CD4-positive, alpha-beta T cell treated with Interleukin-2 at 100 ng/mL for 4 hours (primary cell): ENCODE data around the gene TMEM259.
A peak's percentile ranks its signal among the peaks of the same experiment; 100 is the strongest.

ENCODE experiments used
- DNase-seq: peaks from one replicate; pipeline ENCODE4 v3.0.0-alpha.2; 2020; ENCODE audit warnings: low spot score

The TMEM259 gene

DNA sequence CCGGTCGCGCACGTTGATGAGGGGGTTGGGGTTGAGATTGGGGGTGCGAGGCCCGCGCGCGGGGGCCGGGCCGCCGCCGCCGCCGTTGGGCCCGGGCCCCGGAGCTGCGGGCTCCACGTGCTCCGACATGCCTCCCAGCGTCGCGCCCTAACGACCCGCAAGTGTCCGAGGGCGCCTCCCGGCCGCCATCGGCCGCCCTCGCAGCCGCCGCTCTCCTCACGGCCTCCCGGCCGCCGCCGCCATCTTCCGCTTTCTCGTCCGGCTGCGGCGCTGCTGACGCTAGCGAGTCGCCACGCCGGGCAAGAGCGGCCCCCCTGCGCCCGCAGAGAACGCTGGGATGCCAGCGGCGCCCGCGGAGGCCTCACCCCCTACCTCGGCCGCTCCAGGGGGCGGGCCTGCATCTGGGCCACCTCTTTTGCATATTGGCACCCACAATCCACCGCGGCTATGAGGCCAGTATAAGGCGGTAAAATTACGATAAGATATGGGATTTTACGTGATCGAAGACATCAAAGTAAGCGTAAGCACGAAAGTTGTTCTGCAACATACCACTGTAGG lies at the start of gene TMEM259:
Gene TMEM259 (minus strand): TSS at position 256 of the 558 bp plus-strand sequence. CDS start 127 bp downstream, at position 129.
- DNase-seq: peak; percentile 98

DNA sequence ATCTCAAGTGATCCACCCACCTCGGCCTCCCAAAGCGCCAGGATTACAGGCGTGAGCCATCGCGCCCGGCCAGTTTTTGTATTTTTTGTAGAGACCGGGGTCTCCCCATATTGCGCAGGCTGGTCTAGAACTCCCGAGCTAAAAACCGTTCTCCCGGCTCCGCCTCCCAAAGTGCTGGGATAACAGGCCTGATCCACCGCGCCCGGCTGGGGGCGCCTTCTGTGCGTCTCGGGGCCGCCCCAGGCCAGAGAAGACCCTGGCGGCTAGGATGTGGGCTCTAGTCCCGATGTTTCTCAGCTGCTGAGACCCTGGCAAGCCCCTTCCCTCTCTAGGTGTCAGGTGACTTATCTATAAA lies 49.6 kb upstream of the TMEM259 start:
- no peak for DNase-seq

DNA sequence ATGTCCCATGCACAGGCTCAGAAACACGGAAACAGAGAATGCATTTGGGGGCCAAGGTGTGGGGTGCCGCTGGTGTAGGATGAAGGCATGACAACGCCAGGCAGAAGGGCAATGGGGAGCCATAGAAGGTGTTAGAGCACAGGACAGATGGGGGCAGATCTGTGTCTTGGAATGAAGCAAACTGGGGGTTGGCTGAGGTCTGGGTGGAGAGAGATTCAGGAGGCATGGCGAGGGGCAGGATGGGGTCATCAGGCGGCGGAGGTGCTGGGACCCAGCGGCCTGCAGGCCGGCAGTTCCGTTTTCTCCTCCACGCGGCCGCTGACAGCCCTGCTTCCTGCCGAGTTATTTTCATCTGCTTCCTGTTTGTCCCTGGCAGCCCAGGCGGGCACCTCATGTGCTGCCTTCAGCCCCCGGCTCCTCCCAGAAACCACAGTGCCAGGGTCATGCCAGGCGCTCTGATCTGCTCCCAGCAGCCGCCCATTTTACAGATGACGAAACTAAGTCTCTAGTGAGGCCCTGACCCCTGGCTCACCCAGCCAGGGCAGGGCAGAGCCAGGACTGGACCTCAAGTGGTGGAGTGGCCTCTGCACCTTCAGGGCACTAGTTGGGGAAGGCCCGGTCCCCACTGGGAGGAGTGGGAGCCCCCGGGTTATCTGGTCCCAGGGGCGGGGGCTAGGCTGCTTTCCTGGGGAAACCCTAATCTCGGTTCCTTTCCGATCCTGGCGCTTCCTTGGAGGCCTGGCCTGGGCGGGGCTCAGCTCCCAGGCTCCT lies 48.3 kb upstream of the TMEM259 start:
- peak; percentile 82 for DNase-seq

DNA sequence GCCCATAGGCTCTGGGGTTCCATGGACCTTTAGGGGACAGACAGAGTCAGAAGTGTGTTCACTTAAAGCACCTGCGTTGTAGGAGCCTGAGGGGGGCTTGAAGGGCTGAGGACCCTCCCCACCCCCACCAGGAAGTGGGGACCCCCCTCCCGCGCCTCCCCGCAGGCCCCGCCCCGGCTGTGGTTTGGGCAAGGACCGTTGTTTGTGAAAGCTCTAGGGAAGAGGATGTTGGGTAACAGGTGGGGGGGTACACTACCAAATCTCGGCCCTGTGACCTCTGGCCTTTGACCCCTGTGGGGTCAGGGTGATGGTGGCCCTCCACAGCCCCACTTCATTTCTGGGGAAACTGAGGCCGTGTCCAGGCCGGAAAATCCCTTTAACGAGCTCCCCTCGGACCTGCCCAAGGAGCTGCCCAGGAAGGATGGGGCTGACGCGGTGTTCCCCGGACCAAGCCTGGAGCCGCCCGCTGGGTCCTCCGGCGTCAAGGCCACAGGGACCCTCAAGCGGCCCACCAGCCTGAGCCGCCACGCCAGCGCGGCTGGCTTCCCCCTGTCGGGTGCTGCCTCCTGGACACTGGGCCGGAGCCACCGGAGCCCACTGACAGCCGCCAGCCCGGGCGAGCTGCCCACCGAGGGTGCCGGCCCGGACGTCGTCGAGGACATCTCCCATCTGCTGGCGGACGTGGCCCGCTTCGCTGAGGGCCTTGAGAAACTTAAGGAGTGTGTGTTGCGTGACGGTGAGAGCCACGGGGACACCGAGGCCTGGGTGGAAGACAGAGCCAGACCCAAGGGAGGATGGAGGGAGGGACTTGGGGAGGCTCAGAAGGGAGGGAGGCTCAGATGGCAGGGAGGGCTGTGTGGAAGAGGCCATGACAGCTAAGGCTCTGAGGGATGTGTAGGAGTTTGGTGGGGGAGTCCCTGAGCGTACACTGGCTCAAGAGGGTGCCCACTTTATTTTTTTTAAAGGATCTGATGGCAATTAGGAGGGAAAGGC lies 47.4 kb upstream of the TMEM259 start:
- peak; percentile 77 for DNase-seq

- peak; percentile 73 for DNase-seq
These were observed 46.5 kb upstream of the TMEM259 start for GRCh38 chr19:1067341-1067957.

DNA sequence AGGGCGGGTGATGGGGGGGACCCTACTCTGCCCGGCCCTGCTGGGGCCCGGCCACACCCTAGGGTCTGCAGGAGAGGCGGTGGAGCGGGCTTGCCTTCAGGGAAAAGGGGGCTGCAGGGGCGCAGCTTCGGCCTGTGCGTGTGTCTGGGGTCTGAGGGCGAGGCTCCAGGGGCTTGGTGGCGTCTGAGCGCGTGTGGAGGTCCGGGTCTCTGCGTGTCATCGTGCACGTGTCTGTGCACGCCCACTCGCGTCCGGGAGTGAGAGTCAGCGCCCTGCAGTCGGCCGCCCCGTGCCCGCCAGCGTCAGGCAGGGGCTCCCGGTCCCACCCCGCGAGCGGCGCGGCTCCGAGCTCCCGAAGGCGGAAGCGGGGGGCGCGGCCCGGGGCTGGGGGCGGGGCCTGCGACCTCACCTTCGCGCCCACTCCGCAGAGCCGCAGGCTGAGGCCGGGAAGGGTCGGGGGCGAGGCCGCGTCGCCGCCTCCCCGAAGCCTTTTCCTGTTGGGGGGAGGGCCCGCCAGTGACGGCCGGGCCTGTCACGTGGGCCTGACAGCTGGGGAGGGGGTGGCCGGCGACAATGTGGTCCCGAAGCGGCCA lies 45.9 kb upstream of the TMEM259 start, which contains the start of gene ARHGAP45:
Gene ARHGAP45 (plus strand): TSS at position 420 of the 593 bp plus-strand sequence. CDS start 239 bp downstream, outside the sequence.
- peak; percentile 87 for DNase-seq

DNA sequence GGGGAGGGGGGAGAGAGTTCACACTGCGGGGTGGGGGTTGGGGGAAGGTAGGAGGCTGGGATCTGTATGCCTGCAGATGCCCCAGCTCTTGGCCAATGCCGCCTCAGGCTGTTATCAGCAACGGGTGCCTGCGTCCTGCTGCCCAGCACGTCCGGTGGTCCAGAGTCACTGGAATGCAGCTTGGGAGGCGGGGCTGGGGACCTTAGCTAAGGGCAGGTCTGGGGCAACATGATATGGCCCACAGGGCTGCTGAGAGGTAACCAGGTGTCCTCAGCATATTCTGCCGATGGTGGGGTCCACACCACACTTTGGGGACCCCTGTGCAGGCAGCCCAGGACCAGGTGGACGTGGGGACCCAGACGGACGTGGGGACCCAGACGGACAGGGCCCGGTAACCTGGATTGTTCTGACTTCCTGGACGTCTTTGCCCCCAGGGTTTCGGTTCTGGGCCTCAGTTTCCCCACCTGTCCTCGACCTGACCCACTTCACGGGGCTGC lies 45.4 kb upstream of the TMEM259 start:
- no peak for DNase-seq

GRCh38 chr19:1065606-1066109 lies 44.7 kb upstream of the TMEM259 start:
- no peak for DNase-seq

GRCh38 chr19:1064661-1065605 lies 44.0 kb upstream of the TMEM259 start:
- DNase-seq: peak; percentile 75

DNA sequence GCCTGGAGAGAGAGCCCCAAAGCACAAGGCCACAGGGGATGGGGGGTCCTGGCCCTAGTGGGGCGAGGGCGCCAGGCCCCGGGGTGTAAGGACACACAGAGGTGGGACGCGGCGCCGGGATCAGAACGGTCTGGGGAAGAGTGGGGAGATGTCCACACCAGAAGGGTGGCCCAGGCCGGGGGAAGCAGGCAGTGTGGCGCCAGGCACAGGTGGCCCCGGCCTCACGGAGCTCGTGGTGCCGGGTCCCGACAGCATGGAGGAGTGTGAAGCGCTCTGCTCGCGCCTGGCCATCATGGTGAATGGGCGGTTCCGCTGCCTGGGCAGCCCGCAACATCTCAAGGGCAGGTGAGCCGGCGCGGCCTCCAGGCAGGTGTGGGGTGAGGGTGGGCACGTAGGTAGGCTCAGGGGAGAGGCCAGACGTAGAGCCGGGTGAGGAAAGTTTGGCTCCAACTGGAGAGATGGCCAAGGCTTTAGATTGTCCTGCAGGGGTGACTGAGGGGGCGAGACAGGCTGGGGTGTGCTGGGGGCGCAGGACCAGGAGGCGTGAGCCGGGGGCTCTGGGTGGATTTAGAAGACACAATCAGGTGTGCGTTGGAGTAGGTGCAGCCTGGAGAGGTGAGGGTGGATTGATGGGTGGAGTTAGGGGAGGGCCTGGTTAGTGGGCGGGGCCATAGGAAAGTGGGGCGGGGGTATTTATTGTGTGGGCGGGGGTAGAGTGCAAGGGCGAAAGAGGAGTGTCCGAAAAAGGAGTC lies 43.2 kb upstream of the TMEM259 start:
- DNase-seq: no peak

- no peak for DNase-seq
These were observed 42.3 kb upstream of the TMEM259 start for GRCh38 chr19:1063030-1063908.

- no peak for DNase-seq
These were observed 41.6 kb upstream of the TMEM259 start for GRCh38 chr19:1062387-1063029.

DNA sequence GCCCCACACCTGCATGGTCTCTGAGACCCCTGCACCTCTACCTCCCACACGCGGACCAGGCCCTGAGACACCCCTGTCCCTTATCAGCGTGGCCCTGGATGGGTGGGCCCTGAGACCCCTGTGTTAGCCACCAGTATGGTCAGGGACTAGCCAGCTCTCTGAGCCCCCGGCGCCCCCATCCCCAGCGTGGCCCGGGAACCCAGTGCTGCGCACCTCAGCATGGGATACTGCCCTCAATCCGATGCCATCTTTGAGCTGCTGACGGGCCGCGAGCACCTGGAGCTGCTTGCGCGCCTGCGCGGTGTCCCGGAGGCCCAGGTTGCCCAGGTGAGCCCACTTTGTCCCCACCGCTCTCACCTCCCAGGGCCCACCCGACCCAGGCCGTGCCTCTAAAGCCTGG lies 41.1 kb upstream of the TMEM259 start:
- no peak for DNase-seq

- DNase-seq: no peak
These were observed 39.8 kb upstream of the TMEM259 start for GRCh38 chr19:1060689-1061088.

- no peak for DNase-seq
These were observed 37.2 kb upstream of the TMEM259 start for GRCh38 chr19:1058112-1058511.

- DNase-seq: peak; percentile 74
These were observed 36.4 kb upstream of the TMEM259 start for GRCh38 chr19:1057176-1057855.
